Liver (tissue), 3 donors: ENCODE results near the gene BCAR3.

Experiments
- HNF4G ChIP-seq: IDR thresholded peaks from 2 replicates; pipeline ENCODE4 v1.6.1; 2016; ENCODE audit warnings: antibody characterized with exemption
- RAD21 ChIP-seq, 2 donors: IDR thresholded peaks; 2 replicates each; pipeline ENCODE4 v1.6.1; 2016; ENCODE audit warnings: antibody characterized with exemption in 2 of 2, mild to moderate bottlenecking in 2 of 2
- RXRA ChIP-seq, 2 donors: IDR thresholded peaks; 2 replicates each; pipeline ENCODE4 v1.6.1; 2017 to 2018; ENCODE audit warnings: antibody characterized with exemption in 2 of 2, mild to moderate bottlenecking in 1 of 2
- SP1 ChIP-seq: IDR thresholded peaks from 2 replicates; pipeline ENCODE4 v1.6.1; 2018; ENCODE audit warnings: antibody characterized with exemption, mild to moderate bottlenecking
- TAF1 ChIP-seq: conservative IDR thresholded peaks from 2 replicates; pipeline ENCODE4 v1.6.1; 2016; ENCODE audit warnings: antibody characterized with exemption, mild to moderate bottlenecking
- TF ChIP-seq, protein P1 (sequence below): fragments of 150-350 bp; IDR thresholded peaks from 2 replicates; pipeline ENCODE4 v1.5.1; 2017; ENCODE audit warnings: improper control_type of control experiment, low read depth, low read length; ENCODE audit not compliant: missing input control
- TF ChIP-seq, protein P2 (sequence below): IDR thresholded peaks from 2 replicates; pipeline ENCODE4 v1.6.1; 2016; ENCODE audit warnings: antibody characterized with exemption
- TF ChIP-seq, protein P3 (sequence below): IDR thresholded peaks from 2 replicates; pipeline ENCODE4 v1.6.1; 2016; ENCODE audit warnings: antibody characterized with exemption
- donor health status: healthy.
- donor health status: healthy.

DNA sequence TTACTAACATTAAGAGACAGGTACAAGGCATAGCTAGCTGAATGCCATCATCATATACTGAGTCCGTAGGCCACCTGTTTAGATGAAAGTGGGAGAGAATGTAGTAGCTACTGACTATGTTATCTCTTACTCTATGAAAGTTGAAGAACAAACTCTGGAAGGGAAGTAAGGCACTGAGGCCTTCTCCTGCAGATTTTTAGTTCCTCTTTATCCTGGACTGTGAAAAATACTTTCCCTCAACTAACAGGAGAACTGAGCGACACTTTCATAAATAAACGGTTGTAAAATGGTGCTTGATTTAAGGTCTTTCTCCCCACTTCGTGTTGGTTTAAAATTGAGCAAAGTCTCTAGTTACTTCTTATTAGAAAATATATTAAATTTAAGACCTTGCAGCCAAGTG lies 131.8 kb downstream of the BCAR3 start:
- TF ChIP-seq, protein P1, sequence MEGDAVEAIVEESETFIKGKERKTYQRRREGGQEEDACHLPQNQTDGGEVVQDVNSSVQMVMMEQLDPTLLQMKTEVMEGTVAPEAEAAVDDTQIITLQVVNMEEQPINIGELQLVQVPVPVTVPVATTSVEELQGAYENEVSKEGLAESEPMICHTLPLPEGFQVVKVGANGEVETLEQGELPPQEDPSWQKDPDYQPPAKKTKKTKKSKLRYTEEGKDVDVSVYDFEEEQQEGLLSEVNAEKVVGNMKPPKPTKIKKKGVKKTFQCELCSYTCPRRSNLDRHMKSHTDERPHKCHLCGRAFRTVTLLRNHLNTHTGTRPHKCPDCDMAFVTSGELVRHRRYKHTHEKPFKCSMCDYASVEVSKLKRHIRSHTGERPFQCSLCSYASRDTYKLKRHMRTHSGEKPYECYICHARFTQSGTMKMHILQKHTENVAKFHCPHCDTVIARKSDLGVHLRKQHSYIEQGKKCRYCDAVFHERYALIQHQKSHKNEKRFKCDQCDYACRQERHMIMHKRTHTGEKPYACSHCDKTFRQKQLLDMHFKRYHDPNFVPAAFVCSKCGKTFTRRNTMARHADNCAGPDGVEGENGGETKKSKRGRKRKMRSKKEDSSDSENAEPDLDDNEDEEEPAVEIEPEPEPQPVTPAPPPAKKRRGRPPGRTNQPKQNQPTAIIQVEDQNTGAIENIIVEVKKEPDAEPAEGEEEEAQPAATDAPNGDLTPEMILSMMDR = no peak
- TF ChIP-seq, protein P2, sequence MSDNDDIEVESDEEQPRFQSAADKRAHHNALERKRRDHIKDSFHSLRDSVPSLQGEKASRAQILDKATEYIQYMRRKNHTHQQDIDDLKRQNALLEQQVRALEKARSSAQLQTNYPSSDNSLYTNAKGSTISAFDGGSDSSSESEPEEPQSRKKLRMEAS = no peak
- TF ChIP-seq RAD21 (IDR thresholded peaks at IDR 0.05) (no peak), RXRA (IDR thresholded peaks at IDR 0.05) (no peak), SP1 (no peak), TAF1 (no peak), HNF4G (no peak)
- TF ChIP-seq, protein P3, sequence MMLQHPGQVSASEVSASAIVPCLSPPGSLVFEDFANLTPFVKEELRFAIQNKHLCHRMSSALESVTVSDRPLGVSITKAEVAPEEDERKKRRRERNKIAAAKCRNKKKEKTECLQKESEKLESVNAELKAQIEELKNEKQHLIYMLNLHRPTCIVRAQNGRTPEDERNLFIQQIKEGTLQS = no peak
